Right lobe of liver (tissue), 6 donors: ENCODE results near the gene ARSI. TPM values are rescaled to one million over a fixed set of nuclear protein-coding genes. Genes with fewer than 3 reads are reported as not detected.

Experiments
- ATAC-seq, 4 donors: fragments of 200-7000 bp; cut with Tn5 transposase; one replicate each; pipeline ENCODE4 v1.9.1; 2020; ENCODE audit warnings: mild to moderate bottlenecking in 4 of 4, moderate library complexity in 4 of 4
- DNase-seq, 3 donors: peaks; one replicate each; pipeline ENCODE4 v3.0.0-alpha.2; 2020
- H3K27ac ChIP-seq, 3 donors: fragments of 200-600 bp; one replicate each; pipeline ENCODE4 v1.8.0; 2022
- H3K27me3 ChIP-seq, 2 donors: fragments of 200-600 bp; one replicate each; pipeline ENCODE4 v1.8.0; 2022
- H3K36me3 ChIP-seq, 4 donors: fragments of 200-600 bp; sonication (generic) in 1 of 4; one replicate each; pipeline versions ENCODE4 v1.5.1 to v1.8.0; 2017 to 2022; ENCODE audit warnings: control low read depth in 1 of 4
- H3K4me1 ChIP-seq, 4 donors: fragments of 200-600 bp; sonication (generic) in 1 of 4; one replicate each; pipeline versions ENCODE4 v1.5.1 to v1.8.0; 2017 to 2022; ENCODE audit warnings: control low read depth in 1 of 4
- H3K4me3 ChIP-seq, 3 donors: fragments of 200-600 bp; one replicate each; pipeline ENCODE4 v1.8.0; 2022
- H3K9me3 ChIP-seq, 4 donors: fragments of 200-600 bp; sonication (generic) in 1 of 4; one replicate each; pipeline versions ENCODE4 v1.5.1 to v1.8.0; 2017 to 2022; ENCODE audit warnings: control low read depth in 1 of 4
- POLR2A ChIP-seq: fragments of 450-650 bp; IDR thresholded peaks from one replicate; pipeline ENCODE4 v1.6.1; 2017; ENCODE audit warnings: antibody characterized with exemption, mild to moderate bottlenecking
- WGBS: methylation state at CpG from one replicate; pipeline ENCODE4 v1.1.6; 2018; ENCODE audit warnings: low coverage, low lambda C conversion rate; ENCODE audit not compliant: insufficient coverage; ENCODE audit errors: missing lambda C conversion rate; 5-methylcytosine and 5-hydroxymethylcytosine counted together
- intact Hi-C, 2 donors: fragments of 100-400 bp; cut with DNase I; formaldehyde crosslinking; loops; one replicate each; pipeline versions ENCODE4 v1.11.2 to v1.14.1; 2022
- total RNA-seq, 6 experiments: library from RNA; depleted of rRNA in 2 of 6; stranded (reverse); fragments of >200 nt in 2 of 6; fragmentation: NEBNext Ultra II Directional in 3 of 6; extraction: Animal tissue kit (Norgen Biotek cat#: 25700) in 3 of 6; gene quantifications; one replicate each; pipeline versions ENCODE4 v1.1.0 to v1.2.4, GENCODE V29; 2016 to 2023
- TF ChIP-seq, protein P1 (sequence below), 4 donors: fragments of 200-600 bp in 3 of 4; fragments of 450-650 bp in 1 of 4; IDR thresholded peaks; one replicate each; pipeline versions ENCODE4 v1.5.1 to v1.8.0; 2016 to 2022; ENCODE audit warnings: antibody characterized with exemption in 4 of 4, mild to moderate bottlenecking in 2 of 4
- donor health status: DM: no; HTN: yes; CAD: no.
- donor health status: DM: no; HTN: no; CAD: no.
- donor health status: DM: no; HTN: no; CAD: no.
- donor health status: DM: no; HTN: yes; CAD: no.
- donor health status: DM: no; HTN: yes; CAD: no.

Gene ARSI
- total RNA-seq, 6 experiments from 2014 or later: 0.06 to 0.51 (median 0.20) TPM; not detected in 1

DNA sequence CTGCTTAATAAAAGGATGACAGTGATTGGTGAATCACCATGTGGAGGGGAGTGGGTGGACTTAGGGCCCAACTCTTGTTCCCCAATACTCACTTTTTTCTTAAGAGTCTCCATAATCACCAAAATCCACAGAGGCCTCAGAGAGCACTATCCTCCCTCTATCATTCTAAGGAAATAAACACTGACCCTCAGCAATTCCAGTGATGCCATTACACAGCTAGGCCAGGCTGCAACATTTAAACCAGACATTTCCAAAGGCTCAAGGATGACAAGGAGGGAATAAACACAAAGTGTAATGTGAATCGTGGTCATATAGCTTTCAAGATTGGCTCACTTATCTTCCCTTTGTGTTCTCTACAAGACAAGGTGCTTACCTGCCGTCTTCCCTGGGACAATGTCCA lies 2.4 kb upstream of the ARSI start:
- Histone ChIP-seq H3K27ac (no peak overlapping the region), H3K27me3 (peaks cover 0 to 7% of the 10 kb centered on the region in 2 donors), H3K4me1 (peaks cover 0 to 10% (median 0%) of the 10 kb centered on the region in 4 donors), H3K36me3 (no peaks in the 10 kb centered on the region), H3K4me3 (no peak overlapping the region), H3K9me3 (no peaks in the 10 kb centered on the region)
- ATAC-seq (no peak), DNase-seq (no peak)
- intact Hi-C loops: no loop called here
- 63% methylated on average over 2 of the region's 2 CpGs for WGBS
- TF ChIP-seq POLR2A: no peak
- TF ChIP-seq, protein P1, sequence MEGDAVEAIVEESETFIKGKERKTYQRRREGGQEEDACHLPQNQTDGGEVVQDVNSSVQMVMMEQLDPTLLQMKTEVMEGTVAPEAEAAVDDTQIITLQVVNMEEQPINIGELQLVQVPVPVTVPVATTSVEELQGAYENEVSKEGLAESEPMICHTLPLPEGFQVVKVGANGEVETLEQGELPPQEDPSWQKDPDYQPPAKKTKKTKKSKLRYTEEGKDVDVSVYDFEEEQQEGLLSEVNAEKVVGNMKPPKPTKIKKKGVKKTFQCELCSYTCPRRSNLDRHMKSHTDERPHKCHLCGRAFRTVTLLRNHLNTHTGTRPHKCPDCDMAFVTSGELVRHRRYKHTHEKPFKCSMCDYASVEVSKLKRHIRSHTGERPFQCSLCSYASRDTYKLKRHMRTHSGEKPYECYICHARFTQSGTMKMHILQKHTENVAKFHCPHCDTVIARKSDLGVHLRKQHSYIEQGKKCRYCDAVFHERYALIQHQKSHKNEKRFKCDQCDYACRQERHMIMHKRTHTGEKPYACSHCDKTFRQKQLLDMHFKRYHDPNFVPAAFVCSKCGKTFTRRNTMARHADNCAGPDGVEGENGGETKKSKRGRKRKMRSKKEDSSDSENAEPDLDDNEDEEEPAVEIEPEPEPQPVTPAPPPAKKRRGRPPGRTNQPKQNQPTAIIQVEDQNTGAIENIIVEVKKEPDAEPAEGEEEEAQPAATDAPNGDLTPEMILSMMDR (IDR thresholded peaks at IDR 0.05): no peak

DNA sequence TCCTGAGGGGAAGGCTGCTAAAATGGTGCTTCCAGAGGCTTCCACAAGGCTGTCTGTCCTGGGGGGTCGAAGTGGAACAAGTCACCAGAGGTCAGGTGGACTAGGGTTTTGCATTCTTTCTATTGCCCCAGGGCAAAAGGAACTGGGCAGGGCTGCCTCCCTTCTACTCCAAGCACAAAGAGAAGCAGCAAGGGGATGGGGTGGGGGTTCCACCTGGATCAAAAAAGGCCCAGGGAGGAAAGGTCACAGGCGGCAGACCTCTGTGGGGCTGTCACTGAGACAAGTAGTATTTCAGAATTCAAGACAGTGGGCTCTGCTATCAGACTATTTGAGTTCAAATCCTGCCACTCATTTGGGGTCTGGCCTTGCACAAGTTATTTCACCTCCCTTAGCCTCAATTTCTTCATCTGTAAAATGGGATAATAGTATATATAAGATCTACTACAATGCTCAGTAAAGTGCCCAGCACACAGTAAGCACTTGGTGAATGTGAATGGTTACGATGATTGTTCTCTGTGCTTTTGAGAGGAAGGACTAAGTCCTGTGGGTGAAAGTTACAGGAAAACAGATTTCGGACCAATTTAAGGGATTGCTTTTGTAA lies 1.9 kb upstream of the ARSI start:
- H3K27me3 ChIP-seq: peaks cover 0 to 7% of the 10 kb centered on the region in 2 donors
- WGBS: 68% methylated on average over 4 of the region's 4 CpGs
- DNase-seq (no peak), ATAC-seq (no peak)
- no peaks in the 10 kb centered on the region for H3K36me3 ChIP-seq
- H3K4me1 ChIP-seq: peaks cover 0 to 10% (median 0%) of the 10 kb centered on the region in 4 donors
- intact Hi-C loops: no loop called here
- no peak overlapping the region for H3K4me3 ChIP-seq
- TF ChIP-seq, protein P1 (IDR thresholded peaks at IDR 0.05): no peak
- no peak for TF ChIP-seq POLR2A
- H3K27ac ChIP-seq: no peak overlapping the region
- no peaks in the 10 kb centered on the region for H3K9me3 ChIP-seq

DNA sequence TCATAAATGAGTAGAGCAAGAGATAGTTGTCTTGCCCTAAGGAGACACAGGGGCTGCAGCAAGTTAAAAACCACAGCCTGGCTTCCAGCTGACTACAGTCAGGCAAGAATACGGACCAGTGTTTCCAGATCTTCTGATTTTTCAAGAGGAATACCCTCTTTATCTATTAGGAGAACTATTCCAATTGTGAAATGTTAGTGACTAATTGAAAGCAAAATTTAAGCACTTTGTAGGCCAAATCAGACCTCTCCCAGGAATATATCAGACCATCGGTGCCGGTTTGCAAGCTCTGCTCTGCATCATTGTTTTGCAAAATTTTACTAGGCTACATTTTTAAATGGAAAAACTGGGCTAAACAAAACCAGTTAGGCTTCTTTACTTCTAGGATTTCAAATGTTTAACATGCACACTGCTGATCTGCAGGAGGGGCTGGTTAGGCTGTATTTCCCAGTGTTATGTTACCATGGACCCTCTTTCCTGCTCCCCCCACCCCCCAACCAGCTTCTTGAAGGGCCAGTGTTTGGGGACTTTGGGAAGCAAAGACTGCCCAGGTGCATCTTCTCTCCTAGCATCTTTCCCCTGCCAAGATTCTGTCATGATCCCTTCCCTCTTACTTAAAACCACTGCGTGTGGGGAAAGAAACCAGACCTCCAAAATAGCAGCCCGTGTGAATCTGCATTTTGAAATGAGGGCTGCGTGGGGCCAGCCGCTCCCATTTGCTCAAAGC lies 1.1 kb upstream of the ARSI start:
- no peak overlapping the region for H3K4me3 ChIP-seq
- no peak overlapping the region for H3K27ac ChIP-seq
- peaks cover 0 to 7% of the 10 kb centered on the region in 2 donors for H3K27me3 ChIP-seq
- 61% methylated on average over 7 of the region's 7 CpGs for WGBS
- DNase-seq (no peak), ATAC-seq (no peak)
- TF ChIP-seq, protein P1 (IDR thresholded peaks at IDR 0.05): no peak
- TF ChIP-seq POLR2A: no peak
- H3K36me3 ChIP-seq: no peaks in the 10 kb centered on the region
- H3K9me3 ChIP-seq: no peaks in the 10 kb centered on the region
- intact Hi-C loops: no loop called here
- H3K4me1 ChIP-seq: peaks cover 0 to 10% (median 0%) of the 10 kb centered on the region in 4 donors

DNA sequence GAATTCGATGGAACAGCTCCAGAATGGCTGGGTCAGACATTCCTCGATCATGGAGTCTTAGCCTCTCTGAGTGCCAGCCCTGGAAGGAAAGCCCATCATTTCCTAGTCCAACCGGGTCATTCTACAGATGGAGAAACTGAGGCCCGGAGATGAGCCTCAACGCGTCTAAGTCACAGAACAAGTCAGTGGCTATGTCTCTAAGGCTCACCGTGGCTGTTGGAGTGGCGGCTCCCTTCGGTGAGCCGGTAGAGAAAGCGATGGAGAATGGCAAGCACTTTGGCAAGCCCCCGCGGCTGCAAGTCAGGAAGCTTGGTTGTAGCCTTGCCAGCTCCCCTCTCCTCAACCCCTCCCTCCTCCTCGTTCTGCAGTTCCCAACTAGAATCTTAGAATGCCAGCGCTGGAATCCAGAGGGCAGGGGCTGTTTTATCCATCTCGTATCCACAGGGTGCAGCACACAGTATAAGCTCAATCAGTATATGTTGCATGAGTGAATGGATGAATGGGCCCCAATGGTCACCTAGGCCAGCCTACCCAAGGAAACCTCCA lies 438 bp upstream of the ARSI start:
- TF ChIP-seq, protein P1 (IDR thresholded peaks at IDR 0.05): no peak
- no peak for TF ChIP-seq POLR2A
- no peak for DNase-seq

More for the DNA sequence above, 438 bp upstream of the ARSI start:
- 10% methylated on average over 9 of the region's 16 CpGs for WGBS
- Histone ChIP-seq H3K27ac (no peak overlapping the region), H3K4me3 (peak overlapping the region in 1 of 3 donors; percentile 20), H3K4me1 (peaks cover 0 to 10% (median 0%) of the 10 kb centered on the region in 4 donors), H3K9me3 (no peaks in the 10 kb centered on the region), H3K36me3 (no peaks in the 10 kb centered on the region), H3K27me3 (peaks cover 0 to 7% of the 10 kb centered on the region in 2 donors)
- intact Hi-C loops: no loop called here
- no peak for ATAC-seq
